Measurements from ENCODE around the gene XAGE5. TPM values are rescaled to one million over a fixed set of nuclear protein-coding genes. Genes with fewer than 3 reads are reported as not detected.

XAGE5 gene
- total RNA-seq, 2 experiments from 2014 or later: not detected

GRCh38 chrX:52865343-52865998 lies 54.4 kb downstream of the XAGE5 start:
- ChIA-PET POLR2A (no interaction called here), CTCF (no interaction called here)
- ATAC-seq (no peak), DNase-seq (no peak)
- no peaks in the 10 kb centered on the region for H3K36me3 Mint-ChIP-seq (ENCODE audit: low read depth)
- no peak for TF ChIP-seq CTCF (IDR thresholded peaks at IDR 0.05)
- intact Hi-C loops (cut with micrococcal nuclease): no loop called here
- no peaks in the 10 kb centered on the region for H3K9me3 Mint-ChIP-seq
- H3K4me1 Mint-ChIP-seq (ENCODE audit: low read depth): no peaks in the 10 kb centered on the region
- H3K4me3 Mint-ChIP-seq: no peak overlapping the region
- H3K27ac Mint-ChIP-seq: no peak overlapping the region
- H3K27me3 Mint-ChIP-seq: no peaks in the 10 kb centered on the region

Other genes starting within 250 kb of the XAGE5 start
- gene SSX7, start 156.4 kb upstream of the XAGE5 start, total RNA-seq: not detected
- not detected for gene SSX2, start 104.1 kb upstream of the XAGE5 start, total RNA-seq
- gene SSX2B, start 60.0 kb upstream of the XAGE5 start, total RNA-seq: not detected
- not detected for gene SPANXN5, start 13.9 kb upstream of the XAGE5 start, total RNA-seq
- gene XAGE3, start 56.8 kb downstream of the XAGE5 start, total RNA-seq: not detected
- gene FAM156B, start 86.0 kb downstream of the XAGE5 start, total RNA-seq: 10 to 100 TPM; 14.5 to 16.2 TPM
- gene FAM156A, start 147.2 kb downstream of the XAGE5 start, total RNA-seq: 10 to 100 TPM; 20.6 to 21.0 TPM
- under 1 TPM; 0.36 to 0.70 TPM for gene GPR173, start 237.5 kb downstream of the XAGE5 start, total RNA-seq

Measured in activated CD8-positive, alpha-beta T cell treated with anti-CD3 and anti-CD28 coated beads for 36 hours (primary cell).